D721Med (cell line): ENCODE results near the gene TTC1.
A peak's percentile ranks its signal among the peaks of the same experiment; 100 is the strongest.
"Not testable (repeated sequence)": the region's sequence is repeated elsewhere in the genome, so short reads cannot be mapped to it uniquely, and the experiment has no call there.

Source experiments
- DNase-seq: peaks from one replicate; pipeline ENCODE4 v3.0.0; 2011; ENCODE audit warnings: low spot score; ENCODE audit not compliant: insufficient read length
- FAIRE-seq: peaks from 2 replicates; lab custom pipeline; 2011; peaks lifted over from hg19 to GRCh38; lab: Jason Lieb, UNC
- CTCF ChIP-seq: IDR thresholded peaks from 2 replicates; pipeline ENCODE4 v1.5.1; 2012; ENCODE audit warnings: mild to moderate bottlenecking, control low read depth; ENCODE audit not compliant: insufficient read depth; ENCODE audit errors: missing control alignments

The TTC1 gene

GRCh38 chr5:160008877-160009590 lies at the start of gene TTC1:
TSS of gene TTC1 (plus strand) at chr5:160009139. CDS start at chr5:160010529, 1,390 bp downstream.
- no peak for TF ChIP-seq CTCF
- FAIRE-seq (peak; percentile 99), DNase-seq (peak; percentile 63)

GRCh38 chr5:159961176-159962160 lies 47.5 kb upstream of the TTC1 start:
- TF ChIP-seq CTCF = no peak
- FAIRE-seq = no peak
- no peak for DNase-seq

GRCh38 chr5:159962214-159962613 lies 46.7 kb upstream of the TTC1 start:
- FAIRE-seq (no peak), DNase-seq (no peak)
- no peak for TF ChIP-seq CTCF

GRCh38 chr5:159963935-159964334 lies 45.0 kb upstream of the TTC1 start:
- no peak for TF ChIP-seq CTCF
- FAIRE-seq = no peak
- no peak for DNase-seq

GRCh38 chr5:159965031-159965837 lies 43.7 kb upstream of the TTC1 start:
- FAIRE-seq (no peak), DNase-seq (no peak)
- peak; percentile 62 for TF ChIP-seq CTCF

- not testable (repeated sequence) for DNase-seq, FAIRE-seq
Observed at GRCh38 chr5:159965838-159966128, 43.2 kb upstream of the TTC1 start.

GRCh38 chr5:159969966-159970365 lies 39.0 kb upstream of the TTC1 start:
- no peak for FAIRE-seq
- DNase-seq = no peak
- no peak for TF ChIP-seq CTCF
